Fibroblast of pulmonary artery (primary cell): ENCODE measurements around the gene PPP1R37.

Experiments used
- DNase-seq: peaks from one replicate; pipeline ENCODE4 v3.0.0-alpha.2; 2010; ENCODE audit warnings: low read depth
- H3K4me3 ChIP-seq: replicated peaks from 2 replicates; pipeline ENCODE4 v1.5.1; 2011; ENCODE audit warnings: low read depth, mild to moderate bottlenecking, control low read depth, low read length, moderate library complexity
- TF ChIP-seq, protein P1 (sequence below): IDR thresholded peaks from 2 replicates; pipeline ENCODE4 v1.5.1; 2011; ENCODE audit warnings: mild to moderate bottlenecking, control low read depth, low read length, inconsistent platforms; ENCODE audit errors: missing control alignments

Gene PPP1R37

DNA sequence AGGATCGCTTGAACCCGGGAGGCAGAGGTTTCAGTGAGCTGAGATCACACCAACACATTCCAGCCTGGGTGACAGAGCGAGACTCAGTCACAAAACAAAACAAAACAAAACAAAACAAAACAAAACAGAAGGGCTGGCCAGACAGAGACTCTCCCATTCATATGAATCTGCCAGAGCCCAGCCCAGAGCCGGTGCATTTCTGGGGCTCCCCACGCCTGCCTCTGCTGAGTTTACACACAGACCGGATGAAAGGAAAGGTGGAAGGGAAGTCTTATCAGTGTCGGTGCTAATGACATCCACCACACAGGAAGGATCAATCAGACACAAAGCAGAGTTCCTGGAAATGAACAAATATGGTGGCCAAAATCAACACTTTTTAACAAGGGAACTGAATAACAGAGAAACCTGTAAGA is 78.2 kb downstream of the PPP1R37 start:
- TF ChIP-seq, protein P1, sequence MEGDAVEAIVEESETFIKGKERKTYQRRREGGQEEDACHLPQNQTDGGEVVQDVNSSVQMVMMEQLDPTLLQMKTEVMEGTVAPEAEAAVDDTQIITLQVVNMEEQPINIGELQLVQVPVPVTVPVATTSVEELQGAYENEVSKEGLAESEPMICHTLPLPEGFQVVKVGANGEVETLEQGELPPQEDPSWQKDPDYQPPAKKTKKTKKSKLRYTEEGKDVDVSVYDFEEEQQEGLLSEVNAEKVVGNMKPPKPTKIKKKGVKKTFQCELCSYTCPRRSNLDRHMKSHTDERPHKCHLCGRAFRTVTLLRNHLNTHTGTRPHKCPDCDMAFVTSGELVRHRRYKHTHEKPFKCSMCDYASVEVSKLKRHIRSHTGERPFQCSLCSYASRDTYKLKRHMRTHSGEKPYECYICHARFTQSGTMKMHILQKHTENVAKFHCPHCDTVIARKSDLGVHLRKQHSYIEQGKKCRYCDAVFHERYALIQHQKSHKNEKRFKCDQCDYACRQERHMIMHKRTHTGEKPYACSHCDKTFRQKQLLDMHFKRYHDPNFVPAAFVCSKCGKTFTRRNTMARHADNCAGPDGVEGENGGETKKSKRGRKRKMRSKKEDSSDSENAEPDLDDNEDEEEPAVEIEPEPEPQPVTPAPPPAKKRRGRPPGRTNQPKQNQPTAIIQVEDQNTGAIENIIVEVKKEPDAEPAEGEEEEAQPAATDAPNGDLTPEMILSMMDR, result no peak
- no peak overlapping the region for H3K4me3 ChIP-seq
- no peak for DNase-seq

DNA sequence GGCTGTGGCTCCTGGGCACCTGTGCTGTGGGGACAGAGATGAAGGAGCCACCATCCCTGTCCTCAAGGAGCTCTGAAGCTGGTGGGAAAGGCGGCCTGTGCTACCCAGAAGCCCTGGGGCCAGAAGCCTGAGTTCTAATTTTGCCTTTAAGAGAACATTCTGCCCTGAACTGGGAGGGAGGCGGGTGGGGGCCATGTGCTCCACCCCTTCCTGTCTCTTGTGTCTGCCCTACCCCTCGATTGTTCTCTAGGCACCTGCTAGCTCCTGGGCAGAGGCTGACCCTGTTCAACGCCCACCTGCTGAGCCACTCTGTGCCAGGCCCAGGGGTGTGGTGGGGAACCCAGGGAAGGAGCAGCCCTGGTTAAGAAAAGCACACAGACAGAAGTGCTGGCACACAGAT is 79.2 kb downstream of the PPP1R37 start:
- DNase-seq, result no peak
- no peak overlapping the region for H3K4me3 ChIP-seq
- TF ChIP-seq, protein P1, result no peak

DNA sequence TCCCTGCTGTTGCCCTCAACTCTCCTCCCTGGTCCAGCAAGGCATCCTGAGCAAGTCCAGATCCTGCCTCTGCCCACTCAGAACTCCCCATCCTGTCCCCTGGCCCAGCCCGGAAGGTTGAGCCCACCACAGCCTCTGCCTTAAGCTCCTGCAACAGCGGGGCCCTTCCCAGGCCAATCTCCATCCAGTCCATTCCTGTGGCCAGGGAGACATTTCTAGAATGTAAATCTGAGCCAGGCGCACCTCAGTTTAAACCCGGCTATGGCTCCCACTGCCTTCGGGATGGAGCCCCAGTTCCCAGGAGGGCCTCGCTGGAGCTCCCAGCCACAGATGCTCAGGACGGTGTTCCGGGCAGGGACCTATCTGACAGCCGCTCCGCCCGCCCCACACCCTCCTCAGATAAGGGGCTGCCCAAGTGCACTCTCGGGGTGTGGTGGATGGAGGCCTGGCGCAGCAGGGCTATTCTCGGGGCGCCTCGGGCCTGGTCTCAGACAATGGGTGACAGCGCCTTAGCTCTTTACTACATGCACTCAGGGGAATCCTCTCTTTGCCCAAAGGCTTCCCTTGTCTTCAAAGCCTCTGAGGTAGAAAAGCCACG is 79.7 kb downstream of the PPP1R37 start:
- DNase-seq, result no peak
- TF ChIP-seq, protein P1, result no peak
- H3K4me3 ChIP-seq, result no peak overlapping the region

DNA sequence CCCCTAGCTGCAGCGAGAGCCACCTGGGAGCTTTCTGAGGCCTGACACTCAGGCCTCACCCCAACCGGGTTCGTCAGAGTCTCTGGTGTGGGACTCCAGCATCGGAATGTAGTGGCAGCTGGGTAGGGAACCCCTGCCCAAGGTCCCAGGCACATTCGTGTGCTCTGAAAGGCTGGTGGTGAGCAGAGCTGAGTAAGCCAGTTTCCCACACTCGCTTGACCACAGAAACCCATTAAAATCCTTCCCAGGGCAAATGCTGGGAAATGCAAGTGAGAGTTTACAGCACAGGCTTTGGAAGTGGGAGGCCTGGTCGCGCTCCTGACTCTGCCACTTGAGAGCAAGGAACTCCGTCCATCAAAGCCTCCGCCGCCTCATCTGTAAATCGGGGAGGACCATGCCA is 80.8 kb downstream of the PPP1R37 start:
- TF ChIP-seq, protein P1, result no peak
- DNase-seq, result no peak
- H3K4me3 ChIP-seq, result no peak overlapping the region

DNA sequence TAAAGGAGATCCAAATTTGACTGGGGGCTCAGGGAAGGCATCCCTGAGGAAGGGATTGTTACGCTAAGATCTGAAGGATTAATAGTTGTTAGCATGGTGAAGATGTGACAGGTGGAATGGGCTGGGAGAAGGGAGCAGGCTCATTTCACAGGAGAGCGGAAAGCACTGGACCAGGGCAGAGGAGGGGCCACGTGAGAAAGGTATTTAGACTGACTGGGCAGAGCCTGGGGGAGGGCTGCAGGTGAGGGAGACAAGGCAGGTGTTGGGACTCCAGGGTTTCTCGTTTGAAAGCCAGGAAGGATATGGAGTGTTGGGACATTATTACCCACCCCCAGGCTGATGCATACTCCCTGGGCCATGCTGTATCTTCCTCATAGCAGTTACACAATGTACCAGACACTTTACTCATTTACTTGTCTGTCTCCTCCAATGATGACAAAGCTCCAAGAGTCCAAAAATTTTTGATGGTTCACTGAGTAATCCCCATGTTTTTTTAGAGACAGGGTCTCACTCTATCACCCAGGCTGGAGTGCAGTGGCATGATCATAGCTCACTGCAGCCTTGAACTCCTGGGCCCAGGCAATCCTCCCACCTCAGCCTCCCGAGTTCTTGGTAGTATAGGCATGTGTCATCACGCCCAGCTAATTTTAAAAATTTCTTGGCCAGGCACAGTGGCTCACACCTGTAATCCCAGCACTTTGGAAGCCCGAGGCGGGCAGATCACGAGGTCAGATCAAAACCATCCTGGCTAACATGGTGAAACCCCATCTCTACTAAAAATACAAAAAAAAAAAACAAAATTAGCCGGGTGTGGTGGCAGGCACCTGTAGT is 82.8 kb downstream of the PPP1R37 start:
- H3K4me3 ChIP-seq, result no peak overlapping the region
- TF ChIP-seq, protein P1, result no peak
- DNase-seq, result no peak

DNA sequence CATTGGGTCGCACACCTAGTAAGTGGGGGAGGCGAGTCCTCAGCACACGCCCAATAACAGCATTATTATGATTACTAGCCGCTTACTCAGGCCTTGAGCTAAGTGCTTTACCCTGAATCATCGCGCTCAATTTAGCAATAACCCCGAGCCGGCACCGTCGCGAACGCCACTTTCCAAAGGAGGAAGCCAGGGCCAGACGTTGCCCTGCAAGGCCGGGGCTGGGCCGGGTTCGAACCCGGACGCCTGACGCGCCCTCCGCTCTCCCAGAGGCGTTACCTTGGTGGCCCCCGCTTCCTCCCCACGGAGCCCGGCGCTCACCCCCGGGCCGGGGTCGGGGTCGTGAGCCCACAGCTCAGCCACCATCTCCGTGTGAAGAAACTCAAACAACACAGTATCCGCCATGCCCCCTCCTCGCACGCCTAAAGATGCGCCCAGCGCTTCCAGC is 84.9 kb downstream of the PPP1R37 start, which contains the start of gene TRAPPC6A:
TSS of gene TRAPPC6A (minus strand) at position 421 of the 445 bp plus-strand sequence. CDS start at position 402, 19 bp downstream.
- TF ChIP-seq, protein P1, result no peak

More for the DNA sequence above, 84.9 kb downstream of the PPP1R37 start, which contains the start of gene TRAPPC6A:
- peak within 1 kb of the TSS; percentile 97 for H3K4me3 ChIP-seq
- DNase-seq, result peak; percentile 46
